ENCODE data around the gene UBE3D. TPM values are rescaled to one million over a fixed set of nuclear protein-coding genes. Genes with fewer than 3 reads are reported as not detected.

UBE3D gene
- total RNA-seq, 4 donors from 2014 or later = 8.9 to 20.5 (median 13.1) TPM

GRCh38 chr6:82891076-82891475, 174.6 kb downstream of the UBE3D start:
- no peak for TF ChIP-seq POLR2A (IDR thresholded peaks at IDR 0.05)
- TF ChIP-seq, protein P1, sequence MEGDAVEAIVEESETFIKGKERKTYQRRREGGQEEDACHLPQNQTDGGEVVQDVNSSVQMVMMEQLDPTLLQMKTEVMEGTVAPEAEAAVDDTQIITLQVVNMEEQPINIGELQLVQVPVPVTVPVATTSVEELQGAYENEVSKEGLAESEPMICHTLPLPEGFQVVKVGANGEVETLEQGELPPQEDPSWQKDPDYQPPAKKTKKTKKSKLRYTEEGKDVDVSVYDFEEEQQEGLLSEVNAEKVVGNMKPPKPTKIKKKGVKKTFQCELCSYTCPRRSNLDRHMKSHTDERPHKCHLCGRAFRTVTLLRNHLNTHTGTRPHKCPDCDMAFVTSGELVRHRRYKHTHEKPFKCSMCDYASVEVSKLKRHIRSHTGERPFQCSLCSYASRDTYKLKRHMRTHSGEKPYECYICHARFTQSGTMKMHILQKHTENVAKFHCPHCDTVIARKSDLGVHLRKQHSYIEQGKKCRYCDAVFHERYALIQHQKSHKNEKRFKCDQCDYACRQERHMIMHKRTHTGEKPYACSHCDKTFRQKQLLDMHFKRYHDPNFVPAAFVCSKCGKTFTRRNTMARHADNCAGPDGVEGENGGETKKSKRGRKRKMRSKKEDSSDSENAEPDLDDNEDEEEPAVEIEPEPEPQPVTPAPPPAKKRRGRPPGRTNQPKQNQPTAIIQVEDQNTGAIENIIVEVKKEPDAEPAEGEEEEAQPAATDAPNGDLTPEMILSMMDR (IDR thresholded peaks at IDR 0.05) = no peak
- intact Hi-C loops (cut with DNase I; ENCODE audit: low total_unique reads) = no loop called here
- no peak overlapping the region for H3K4me3 ChIP-seq

DNA sequence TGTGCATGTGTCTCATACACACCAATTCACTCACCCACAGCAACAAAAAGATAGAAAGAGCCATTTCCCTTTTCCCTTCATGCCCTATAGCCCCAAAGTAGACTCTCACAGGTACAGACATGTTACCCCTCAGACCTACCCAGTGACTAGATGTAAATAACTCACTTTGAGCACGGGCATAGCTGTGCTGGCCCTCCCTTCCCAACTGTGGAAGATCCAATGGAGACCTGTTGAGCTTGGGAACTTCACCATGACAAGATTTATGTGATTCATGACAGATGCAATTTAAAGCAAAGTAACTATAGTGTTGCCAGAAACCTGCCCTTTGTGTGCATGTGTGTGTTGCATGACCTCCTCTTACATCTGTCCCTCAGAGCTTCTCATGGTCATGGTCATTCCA, 175.4 kb downstream of the UBE3D start:
- no peak for DNase-seq
- Histone ChIP-seq H3K4me3 (no peak overlapping the region), H3K36me3 (no peaks in the 10 kb centered on the region), H3K9me3 (no peaks in the 10 kb centered on the region), H3K27me3 (no peaks in the 10 kb centered on the region), H3K27ac (no peak overlapping the region), H3K4me1 (no peaks in the 10 kb centered on the region)
- TF ChIP-seq, protein P1 (IDR thresholded peaks at IDR 0.05) = no peak
- TF ChIP-seq POLR2A (IDR thresholded peaks at IDR 0.05) = no peak
- intact Hi-C loops (cut with DNase I; ENCODE audit: low total_unique reads) = no loop called here

More at GRCh38 chr6:82891076-82891475, 174.6 kb downstream of the UBE3D start:
- Histone ChIP-seq H3K36me3 (no peaks in the 10 kb centered on the region), H3K27me3 (no peaks in the 10 kb centered on the region), H3K4me1 (no peaks in the 10 kb centered on the region), H3K9me3 (no peaks in the 10 kb centered on the region), H3K27ac (no peak overlapping the region)
- DNase-seq = no peak

GRCh38 chr6:82889143-82889542, 176.5 kb downstream of the UBE3D start:
- Histone ChIP-seq H3K9me3 (no peaks in the 10 kb centered on the region), H3K4me1 (no peaks in the 10 kb centered on the region), H3K4me3 (no peak overlapping the region), H3K27ac (no peak overlapping the region), H3K27me3 (no peaks in the 10 kb centered on the region), H3K36me3 (no peaks in the 10 kb centered on the region)
- TF ChIP-seq POLR2A (IDR thresholded peaks at IDR 0.05) = no peak
- TF ChIP-seq, protein P1 (IDR thresholded peaks at IDR 0.05) = no peak
- DNase-seq = no peak
- intact Hi-C loops (cut with DNase I; ENCODE audit: low total_unique reads) = no loop called here

- H3K4me1 ChIP-seq = no peaks in the 10 kb centered on the region
Measured at GRCh38 chr6:82882363-82883023, 183.1 kb downstream of the UBE3D start.

GRCh38 chr6:82881519-82881918, 184.1 kb downstream of the UBE3D start:
- no peak for DNase-seq
- intact Hi-C loops (cut with DNase I; ENCODE audit: low total_unique reads) = no loop called here
- Histone ChIP-seq H3K4me1 (no peaks in the 10 kb centered on the region), H3K9me3 (no peaks in the 10 kb centered on the region), H3K36me3 (no peaks in the 10 kb centered on the region), H3K27ac (no peak overlapping the region), H3K4me3 (no peak overlapping the region), H3K27me3 (no peaks in the 10 kb centered on the region)
- TF ChIP-seq, protein P1 (IDR thresholded peaks at IDR 0.05) = no peak
- TF ChIP-seq POLR2A (IDR thresholded peaks at IDR 0.05) = no peak

More at GRCh38 chr6:82882363-82883023, 183.1 kb downstream of the UBE3D start:
- no peak overlapping the region for H3K4me3 ChIP-seq
- no peaks in the 10 kb centered on the region for H3K9me3 ChIP-seq
- intact Hi-C loops (cut with DNase I; ENCODE audit: low total_unique reads) = no loop called here
- no peaks in the 10 kb centered on the region for H3K36me3 ChIP-seq
- no peak for TF ChIP-seq POLR2A (IDR thresholded peaks at IDR 0.05)
- TF ChIP-seq, protein P1 (IDR thresholded peaks at IDR 0.05) = no peak
- no peaks in the 10 kb centered on the region for H3K27me3 ChIP-seq
- no peak overlapping the region for H3K27ac ChIP-seq
- DNase-seq = no peak

All from uterus (tissue), 4 donors.